LNCaP clone FGC (cell line): ENCODE measurements around the gene KRT16.
"Not testable (repeated sequence)": the region's sequence is repeated elsewhere in the genome, so short reads cannot be mapped to it uniquely, and the experiment has no call there.

ENCODE experiments used
- DNase-seq: peaks from one replicate; pipeline ENCODE4 v3.0.0-alpha.2; 2011; ENCODE audit warnings: low read depth
- H3K4me3 ChIP-seq: 2 replicates; pipeline ENCODE4 v1.5.1; 2011; ENCODE audit warnings: mild to moderate bottlenecking, low read depth, low read length, control low read depth
- TF ChIP-seq, protein P1 (sequence below): IDR thresholded peaks from 2 replicates; pipeline ENCODE4 v1.5.1; 2012; ENCODE audit warnings: mild to moderate bottlenecking; ENCODE audit not compliant: control insufficient read depth, insufficient read depth; ENCODE audit errors: extremely low read depth

Gene KRT16

DNA sequence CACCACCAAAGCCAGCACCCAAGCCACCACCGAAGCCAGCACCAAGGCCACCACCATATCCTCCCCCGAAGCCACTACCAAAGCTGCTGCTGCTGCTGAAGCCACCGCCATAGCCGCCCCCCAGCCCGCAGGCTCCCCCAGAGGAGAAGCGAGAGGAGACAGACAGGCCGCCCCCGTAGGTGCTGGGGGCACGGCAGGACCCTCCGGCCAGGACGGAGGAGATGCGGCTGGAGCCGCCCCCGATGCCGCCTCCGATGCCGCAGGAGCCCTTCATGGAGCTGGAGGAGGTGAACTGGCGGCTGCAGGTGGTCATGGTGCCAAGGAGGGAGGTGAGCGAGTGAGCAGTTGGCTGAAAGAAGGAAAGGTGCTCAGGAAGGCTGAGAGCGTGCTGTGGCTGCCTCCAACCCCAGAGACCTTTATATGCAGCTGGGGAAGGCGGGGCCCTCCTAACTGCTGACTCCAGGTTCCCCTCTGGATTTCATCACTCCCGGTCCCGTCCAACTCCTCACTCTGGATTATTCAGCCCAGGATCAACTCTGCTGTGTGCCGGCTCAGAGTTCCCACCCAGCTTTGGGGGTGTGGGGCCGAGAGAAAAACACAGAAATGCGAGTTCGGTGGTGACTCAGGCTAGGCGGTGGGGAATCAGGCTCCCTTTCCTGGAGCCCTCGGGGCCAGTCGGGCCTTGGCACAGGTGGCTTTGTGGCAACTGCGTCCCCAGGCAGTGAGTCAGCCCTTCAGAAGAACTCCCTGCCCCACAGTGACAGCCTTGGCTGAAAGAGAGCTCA, at the start of gene KRT16:
KRT16 (minus strand) TSS at position 392 of the 785 bp plus-strand sequence; CDS start at position 313, 79 bp downstream.
- H3K4me3 ChIP-seq, DNase-seq: not testable (repeated sequence)

DNA sequence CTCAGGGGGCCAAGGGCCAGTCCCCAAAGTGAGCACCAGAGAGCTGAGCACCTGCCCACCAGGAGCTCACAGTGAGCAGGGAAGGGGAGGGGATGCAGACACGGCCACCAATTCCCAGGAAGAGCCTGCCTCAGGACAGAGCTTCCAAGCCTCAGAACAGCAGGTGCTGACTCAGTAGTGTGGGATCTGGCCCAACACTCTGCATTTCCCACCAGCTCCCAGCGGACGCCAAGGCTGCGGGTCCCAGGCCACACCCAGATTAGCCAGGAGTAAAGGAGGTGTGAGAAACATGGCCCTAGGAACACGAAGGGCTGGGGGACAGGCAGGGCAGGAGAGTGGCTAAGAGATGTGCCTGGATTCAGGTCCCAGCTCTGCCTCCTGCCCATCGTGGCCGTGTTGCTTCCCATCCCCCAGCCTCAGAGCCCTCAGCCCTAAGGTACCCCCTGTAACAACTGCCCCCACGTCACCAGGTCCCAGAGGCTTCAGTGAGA, 47.7 kb upstream of the KRT16 start:
- TF ChIP-seq, protein P1, sequence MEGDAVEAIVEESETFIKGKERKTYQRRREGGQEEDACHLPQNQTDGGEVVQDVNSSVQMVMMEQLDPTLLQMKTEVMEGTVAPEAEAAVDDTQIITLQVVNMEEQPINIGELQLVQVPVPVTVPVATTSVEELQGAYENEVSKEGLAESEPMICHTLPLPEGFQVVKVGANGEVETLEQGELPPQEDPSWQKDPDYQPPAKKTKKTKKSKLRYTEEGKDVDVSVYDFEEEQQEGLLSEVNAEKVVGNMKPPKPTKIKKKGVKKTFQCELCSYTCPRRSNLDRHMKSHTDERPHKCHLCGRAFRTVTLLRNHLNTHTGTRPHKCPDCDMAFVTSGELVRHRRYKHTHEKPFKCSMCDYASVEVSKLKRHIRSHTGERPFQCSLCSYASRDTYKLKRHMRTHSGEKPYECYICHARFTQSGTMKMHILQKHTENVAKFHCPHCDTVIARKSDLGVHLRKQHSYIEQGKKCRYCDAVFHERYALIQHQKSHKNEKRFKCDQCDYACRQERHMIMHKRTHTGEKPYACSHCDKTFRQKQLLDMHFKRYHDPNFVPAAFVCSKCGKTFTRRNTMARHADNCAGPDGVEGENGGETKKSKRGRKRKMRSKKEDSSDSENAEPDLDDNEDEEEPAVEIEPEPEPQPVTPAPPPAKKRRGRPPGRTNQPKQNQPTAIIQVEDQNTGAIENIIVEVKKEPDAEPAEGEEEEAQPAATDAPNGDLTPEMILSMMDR, result no peak
- H3K4me3 ChIP-seq, result no peak overlapping the region
- no peak for DNase-seq

DNA sequence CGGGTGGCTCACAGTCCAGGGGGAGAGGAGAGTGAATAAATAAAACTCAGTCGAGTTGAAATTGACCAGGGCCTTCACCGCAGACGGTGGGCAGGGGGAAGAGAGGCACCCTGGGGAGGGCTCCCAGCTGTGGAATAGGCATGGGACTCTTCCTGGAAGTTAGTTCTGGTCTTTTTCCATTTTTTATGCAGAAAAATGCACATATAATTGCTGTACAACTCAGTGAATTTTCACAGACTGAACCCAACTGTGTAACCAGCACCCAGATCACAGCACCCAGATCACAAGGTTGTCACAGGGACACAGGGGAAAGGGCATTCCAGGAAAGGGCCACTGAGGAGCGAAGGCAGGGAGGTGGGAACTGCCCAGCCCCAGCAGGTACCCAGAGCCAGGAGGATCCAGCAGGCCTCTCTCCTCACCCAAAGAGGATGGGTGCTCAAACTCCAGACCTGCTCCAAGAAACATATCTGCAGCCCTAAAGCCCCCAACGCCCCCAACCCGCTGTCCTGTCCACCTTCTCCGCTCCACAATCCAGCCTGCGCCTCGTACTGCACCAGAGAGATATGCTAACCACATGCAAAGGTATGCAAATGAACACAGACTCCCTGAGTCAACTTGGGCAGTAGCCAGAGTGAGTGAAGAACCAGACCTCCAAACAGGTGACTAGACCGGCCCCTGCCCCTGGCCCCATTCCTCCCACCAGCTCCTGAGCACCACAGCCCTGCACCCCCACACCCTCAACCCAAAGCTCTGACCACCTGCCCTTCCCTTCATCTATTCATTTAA, 47.1 kb upstream of the KRT16 start:
- no peak overlapping the region for H3K4me3 ChIP-seq
- TF ChIP-seq, protein P1, result no peak
- no peak for DNase-seq

DNA sequence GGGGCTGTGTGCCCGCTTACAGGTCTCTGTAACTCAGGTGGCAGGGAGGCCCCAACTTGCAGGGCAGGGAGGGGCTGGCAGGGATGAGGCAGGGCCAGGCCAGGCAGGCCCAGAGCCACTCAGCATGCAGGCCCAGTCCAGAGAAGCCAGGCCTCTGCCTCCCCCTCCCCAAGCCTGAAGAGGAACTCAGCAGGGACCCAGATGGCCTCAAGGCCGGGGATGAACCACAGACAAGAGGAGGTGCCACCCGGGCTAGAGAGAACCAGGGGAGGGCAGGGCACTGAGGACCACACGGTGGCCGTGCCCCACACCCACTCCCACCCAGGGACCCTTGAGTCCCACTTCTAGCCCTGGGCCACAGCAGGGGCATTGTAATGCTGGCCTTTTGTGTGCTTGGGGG, 46.3 kb upstream of the KRT16 start:
- no peak overlapping the region for H3K4me3 ChIP-seq
- TF ChIP-seq, protein P1, result no peak

DNA sequence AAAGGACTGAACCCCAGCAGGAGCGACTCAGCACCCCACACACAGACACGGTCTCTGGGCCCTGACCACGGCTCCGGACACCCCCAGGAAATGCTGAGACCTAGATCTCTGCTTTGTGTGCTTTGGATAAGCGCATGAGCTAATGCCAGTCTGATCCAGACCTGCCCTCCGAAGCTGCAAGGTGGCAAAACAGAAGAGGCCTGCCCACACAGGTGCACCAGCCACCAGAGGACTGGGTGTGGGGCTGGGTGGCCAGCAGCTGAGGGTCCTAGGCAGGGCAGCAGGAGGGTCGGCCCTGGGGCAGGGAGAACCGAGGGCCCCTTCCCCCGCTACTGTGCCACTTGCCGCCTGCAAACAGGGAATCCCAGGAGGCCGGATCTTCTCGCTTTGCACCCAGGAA, 45.4 kb upstream of the KRT16 start:
- no peak overlapping the region for H3K4me3 ChIP-seq
- DNase-seq, result no peak
- TF ChIP-seq, protein P1, result no peak

More for the DNA sequence above, 46.3 kb upstream of the KRT16 start:
- DNase-seq, result no peak

DNA sequence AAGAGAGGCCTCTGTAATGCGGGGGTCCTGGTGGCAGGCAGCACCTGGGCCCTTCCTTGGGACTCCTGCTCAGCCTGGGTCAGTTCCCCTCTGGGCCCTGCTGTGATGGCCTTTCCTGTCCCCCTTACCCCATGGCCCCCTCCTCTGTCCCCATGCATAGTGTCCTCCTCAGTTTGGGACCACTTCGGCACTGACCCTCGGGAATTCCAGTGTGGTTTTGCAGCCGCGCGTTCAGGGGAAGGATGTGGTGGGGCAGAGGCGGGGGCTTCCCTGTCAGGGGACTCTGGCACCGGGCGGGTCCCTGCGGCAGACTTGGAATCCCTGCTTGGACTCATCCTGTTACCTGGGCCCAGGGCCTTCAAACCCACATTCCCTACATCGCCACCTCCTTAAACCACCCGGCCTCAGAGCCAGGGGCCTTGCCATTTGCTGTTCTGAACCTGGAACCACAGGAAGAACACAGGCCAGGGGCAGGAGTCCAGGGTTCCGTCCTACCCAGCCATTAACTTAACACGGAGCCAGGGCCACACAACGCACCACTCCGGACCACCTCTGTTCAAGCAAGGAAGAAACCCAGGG, 44.7 kb upstream of the KRT16 start:
- DNase-seq, result no peak
- no peak overlapping the region for H3K4me3 ChIP-seq
- TF ChIP-seq, protein P1, result no peak
